ENCODE data around the gene UNG.

DNA sequence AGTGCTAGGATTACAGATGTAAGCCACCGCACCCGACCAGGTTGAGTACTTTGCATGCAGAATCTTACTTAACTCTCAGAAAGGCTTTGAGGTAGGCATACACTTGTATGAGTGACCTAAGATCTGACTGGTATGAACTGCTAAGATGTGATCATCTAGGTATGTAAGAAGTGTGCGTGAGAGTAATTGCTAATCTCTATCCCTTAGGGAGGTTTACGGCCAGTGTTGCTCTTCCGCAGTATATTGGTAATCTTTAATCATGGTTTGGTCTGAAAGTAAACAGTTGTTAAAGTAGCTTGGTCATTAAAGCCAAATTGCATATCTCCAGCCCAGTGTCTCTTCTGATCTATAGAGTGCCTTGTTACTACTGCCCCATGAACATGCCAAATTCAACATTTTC, 7.8 kb downstream of the UNG start:
- TF ChIP-seq EZH2 (IDR thresholded peaks at IDR 0.05; ENCODE audit: insufficient read depth, poor library complexity, severe bottlenecking) (no peak), EZH2phosphoT487 (IDR thresholded peaks at IDR 0.05; ENCODE audit: insufficient read depth, low read depth) (no peak)

Data from GM23248 (cell line).